ENCODE results near the gene FOXR1. TPM values are rescaled to one million over a fixed set of nuclear protein-coding genes. Genes with fewer than 3 reads are reported as not detected.

The FOXR1 gene
- total and polyA plus RNA-seq, 2 of the 8 experiments (the other 6 are each of a cell fraction or from before 2014, with no cell fraction given) = not detected

DNA sequence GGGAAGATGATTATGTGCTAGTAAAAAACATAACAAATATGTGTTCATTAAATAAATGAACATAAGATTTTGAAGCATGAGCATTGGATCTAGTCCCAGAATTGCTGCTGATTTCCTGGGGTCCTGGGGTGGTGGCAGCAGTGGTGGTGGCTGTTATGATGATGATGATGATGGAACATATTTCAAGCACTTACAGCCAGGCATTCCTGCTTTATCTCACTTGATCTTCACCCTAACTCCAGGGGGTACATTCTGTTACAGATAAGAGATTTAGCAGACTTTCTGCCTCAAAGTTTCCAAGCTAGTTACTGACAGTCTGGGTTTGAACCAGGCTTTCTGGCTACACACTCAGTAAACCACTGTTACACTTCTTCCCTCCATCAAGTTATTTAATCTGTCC, 52.2 kb downstream of the FOXR1 start:
- H3K4me3 ChIP-seq (ENCODE audit: extremely low read depth in 1 of 4, insufficient read depth in 2 of 4, low read depth in 3 of 4, low read length in 4 of 4) = no peak overlapping the region
- POLR2A ChIA-PET (ENCODE audit: partially characterized antibody) = interaction anchor here (0.6 to 9.7 kb wide), 9 partner anchors 11 to 353 kb away, joined by 3 to 224 read pairs (median 4); partner anchors contain the start of genes HYOU1, RPS25 and TRAPPC4
- TF ChIP-seq CBX5 (IDR thresholded peaks at IDR 0.05; ENCODE audit: low read depth, low read length) (no peak), JUN (IDR thresholded peaks at IDR 0.05; ENCODE audit: low read depth, low read length) (no peak), SP2 (IDR thresholded peaks at IDR 0.05; ENCODE audit: low read length) (no peak), MAFK (IDR thresholded peaks at IDR 0.05; ENCODE audit: low read depth, low read length) (no peak), SIN3A (conservative IDR thresholded peaks at IDR 0.05 in 1 of 2, IDR thresholded peaks at IDR 0.05 in 1 of 2; ENCODE audit: low read depth in 1 of 2, low read length in 2 of 2) (no peak), FOSL1 (IDR thresholded peaks at IDR 0.05; ENCODE audit: insufficient read depth, low read depth, low read length) (no peak), CBX8 (IDR thresholded peaks at IDR 0.05; ENCODE audit: borderline replicate concordance, low read depth, low read length) (no peak), RAD21 (IDR thresholded peaks at IDR 0.05 in 1 of 2, conservative IDR thresholded peaks at IDR 0.05 in 1 of 2; ENCODE audit: low read depth in 2 of 2, low read length in 2 of 2) (no peak), KDM5A (IDR thresholded peaks at IDR 0.05; ENCODE audit: low read length) (no peak), SP1 (IDR thresholded peaks at IDR 0.05; ENCODE audit: low read depth, low read length) (no peak), SRF (IDR thresholded peaks at IDR 0.05; ENCODE audit: low read depth, low read length) (no peak)
- TF ChIP-seq, protein P1, sequence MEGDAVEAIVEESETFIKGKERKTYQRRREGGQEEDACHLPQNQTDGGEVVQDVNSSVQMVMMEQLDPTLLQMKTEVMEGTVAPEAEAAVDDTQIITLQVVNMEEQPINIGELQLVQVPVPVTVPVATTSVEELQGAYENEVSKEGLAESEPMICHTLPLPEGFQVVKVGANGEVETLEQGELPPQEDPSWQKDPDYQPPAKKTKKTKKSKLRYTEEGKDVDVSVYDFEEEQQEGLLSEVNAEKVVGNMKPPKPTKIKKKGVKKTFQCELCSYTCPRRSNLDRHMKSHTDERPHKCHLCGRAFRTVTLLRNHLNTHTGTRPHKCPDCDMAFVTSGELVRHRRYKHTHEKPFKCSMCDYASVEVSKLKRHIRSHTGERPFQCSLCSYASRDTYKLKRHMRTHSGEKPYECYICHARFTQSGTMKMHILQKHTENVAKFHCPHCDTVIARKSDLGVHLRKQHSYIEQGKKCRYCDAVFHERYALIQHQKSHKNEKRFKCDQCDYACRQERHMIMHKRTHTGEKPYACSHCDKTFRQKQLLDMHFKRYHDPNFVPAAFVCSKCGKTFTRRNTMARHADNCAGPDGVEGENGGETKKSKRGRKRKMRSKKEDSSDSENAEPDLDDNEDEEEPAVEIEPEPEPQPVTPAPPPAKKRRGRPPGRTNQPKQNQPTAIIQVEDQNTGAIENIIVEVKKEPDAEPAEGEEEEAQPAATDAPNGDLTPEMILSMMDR (IDR thresholded peaks at IDR 0.05; ENCODE audit: control extremely low read depth in 1 of 3, insufficient read depth in 1 of 3, low read depth in 1 of 3, low read length in 3 of 3) = no peak

More for the DNA sequence above, 52.2 kb downstream of the FOXR1 start:
- H3K4ac ChIP-seq (replicated peaks; ENCODE audit: insufficient read length, low read depth, low read length) = no peak overlapping the region
- H3K79me2 ChIP-seq (ENCODE audit: control insufficient read depth in 1 of 2, insufficient read depth in 2 of 2, low read length in 2 of 2) = peaks cover 5 to 34% of the 10 kb centered on the region in 2 experiments; a peak in 3 of 4 replicates
- H3K9ac ChIP-seq (replicated peaks in 1 of 4; ENCODE audit: extremely low read depth in 1 of 4, low read depth in 3 of 4, low read length in 3 of 4) = no peak overlapping the region
- H2AFZ ChIP-seq (ENCODE audit: low read length) = no peak overlapping the region
- no peaks in the 10 kb centered on the region for H3K9me3 ChIP-seq (ENCODE audit: insufficient read depth in 2 of 2, low read depth in 1 of 2, low read length in 1 of 2)
- FAIRE-seq = no peak
- no peak overlapping the region for H3K14ac ChIP-seq (ENCODE audit: insufficient read length)
- no peaks in the 10 kb centered on the region; the same call in 1 of the 2 replicates for H3K23me2 ChIP-seq (ENCODE audit: low read depth, low read length)
- no peaks in the 10 kb centered on the region for H3K27me3 ChIP-seq (replicated peaks in 1 of 4; ENCODE audit: control insufficient read depth in 3 of 4, extremely low read depth in 1 of 4, insufficient read depth in 3 of 4, low read length in 3 of 4)
- H3K4me2 ChIP-seq (ENCODE audit: insufficient read depth in 1 of 2, low read depth in 2 of 2, low read length in 2 of 2) = no peak overlapping the region
- no peak overlapping the region for H3K56ac ChIP-seq (replicated peaks; ENCODE audit: insufficient read length, low read depth, low read length)
- peaks cover 14 to 63% (median 37%) of the 10 kb centered on the region in 4 experiments for H3K36me3 ChIP-seq (ENCODE audit: control insufficient read depth in 2 of 4, insufficient read depth in 4 of 4, low read length in 3 of 4)
- H2BK120ac ChIP-seq (replicated peaks; ENCODE audit: low read depth, low read length) = no peak overlapping the region
- H2BK20ac ChIP-seq (ENCODE audit: low read length) = no peak overlapping the region
- H2BK12ac ChIP-seq (ENCODE audit: low read depth, low read length) = no peak overlapping the region
- H3K27ac ChIP-seq (ENCODE audit: low read depth, low read length) = no peak overlapping the region
- CTCF ChIA-PET (ENCODE audit: partially characterized antibody) = interaction anchor here (0.6 to 1.4 kb wide), 2 partner anchors 20 to 115 kb away, joined by 3 to 5 read pairs; no protein-coding TSS in a partner anchor
- DNase-seq (ENCODE audit: low read depth in 1 of 2, low spot score in 2 of 2) = no peak
- H4K8ac ChIP-seq (ENCODE audit: extremely low read depth, insufficient read depth, low read length) = no peak overlapping the region
- peaks cover 3 to 17% of the 10 kb centered on the region in 2 experiments for H4K20me1 ChIP-seq (replicated peaks in 1 of 2; ENCODE audit: control insufficient read depth in 1 of 2, insufficient read depth in 2 of 2, low read length in 2 of 2)
- H3K18ac ChIP-seq (ENCODE audit: extremely low read depth, low read length) = no peak overlapping the region
- H4K5ac ChIP-seq (ENCODE audit: insufficient read length, low read depth, low read length) = no peak overlapping the region
- no peak overlapping the region for H2AK5ac ChIP-seq (ENCODE audit: low read depth, low read length)
- no peak overlapping the region for H2BK5ac ChIP-seq (ENCODE audit: low read depth, low read length)
- peaks cover 0 to 5% (median 3%) of the 10 kb centered on the region in 4 experiments; a peak in 6 of 7 replicates for H3K4me1 ChIP-seq (replicated peaks in 1 of 4; ENCODE audit: control insufficient read depth in 3 of 4, insufficient read depth in 4 of 4, low read length in 3 of 4)
- no peak overlapping the region for H2BK15ac ChIP-seq (ENCODE audit: low read length)
- peaks cover 20% of the 10 kb centered on the region for H3K79me1 ChIP-seq (ENCODE audit: low read depth, low read length)
- H3K23ac ChIP-seq (ENCODE audit: insufficient read length) = no peak overlapping the region
- H4K91ac ChIP-seq (replicated peaks; ENCODE audit: insufficient read length, low read length) = no peak overlapping the region

All from H1 (cell line).